Measurements from ENCODE around the gene OMP.
"Not testable (repeated sequence)": the region's sequence is repeated elsewhere in the genome, so short reads cannot be mapped to it uniquely, and the experiment has no call there.

Gene OMP

DNA sequence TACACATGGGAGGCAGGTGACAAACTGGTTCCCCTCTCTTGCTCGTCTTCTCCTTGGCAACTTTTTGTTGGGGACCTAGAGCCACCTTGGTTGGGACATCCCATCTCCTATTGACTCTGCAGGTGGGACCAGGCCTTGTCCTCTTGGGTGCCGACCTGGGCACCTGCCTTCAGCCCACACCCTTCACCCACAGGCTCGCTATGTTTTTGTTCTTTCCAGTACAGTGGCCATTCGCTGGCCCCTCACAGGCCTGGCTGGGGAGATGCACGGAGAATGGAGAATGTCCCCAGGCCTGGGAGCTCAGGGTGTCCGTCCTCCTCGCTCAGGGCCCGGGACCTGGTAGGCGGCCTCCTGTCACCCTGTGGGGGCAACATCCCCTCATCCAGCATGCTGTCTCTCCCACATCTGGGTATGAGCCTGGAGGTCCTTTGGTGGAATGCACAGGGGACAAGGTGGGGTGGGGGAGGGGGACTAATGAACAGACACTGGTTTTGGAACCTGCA, 14.9 kb upstream of the OMP start:
- no peak for DNase-seq (ENCODE audit: low read depth)

GRCh38 chr11:77088236-77089003, 14.2 kb upstream of the OMP start:
- DNase-seq (ENCODE audit: low read depth) = no peak

- no peak for DNase-seq (ENCODE audit: low read depth)
These were observed 13.6 kb upstream of the OMP start for GRCh38 chr11:77089004-77089545.

GRCh38 chr11:77090046-77090372, 12.6 kb upstream of the OMP start:
- no peak for DNase-seq (ENCODE audit: low read depth)

- no peak for DNase-seq (ENCODE audit: low read depth)
These were observed 12.1 kb upstream of the OMP start for GRCh38 chr11:77090373-77091111.

GRCh38 chr11:77091146-77091940, 11.3 kb upstream of the OMP start:
- peak; percentile 41 for DNase-seq (ENCODE audit: low read depth)

DNA sequence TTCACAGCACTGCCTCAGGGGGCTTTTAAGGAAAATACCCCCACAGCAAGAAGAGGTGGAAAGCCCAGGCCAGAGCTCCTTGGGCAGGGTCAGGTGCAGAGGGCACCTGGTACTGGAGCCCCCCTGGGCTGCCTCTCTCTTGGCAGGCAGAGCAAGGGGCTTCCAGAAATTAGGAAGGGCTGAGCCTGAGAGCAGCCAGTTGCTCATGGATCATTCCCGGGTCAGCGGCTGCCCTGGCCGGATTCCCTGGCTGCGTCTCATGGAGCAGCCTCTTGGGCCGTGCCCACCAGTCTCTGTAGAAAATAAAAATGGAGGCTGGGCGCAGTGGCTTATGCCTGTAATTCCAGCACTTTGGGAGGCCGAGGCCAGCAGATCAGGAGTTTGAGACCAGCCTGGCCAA, 10.3 kb upstream of the OMP start:
- no peak for DNase-seq (ENCODE audit: low read depth)

DNA sequence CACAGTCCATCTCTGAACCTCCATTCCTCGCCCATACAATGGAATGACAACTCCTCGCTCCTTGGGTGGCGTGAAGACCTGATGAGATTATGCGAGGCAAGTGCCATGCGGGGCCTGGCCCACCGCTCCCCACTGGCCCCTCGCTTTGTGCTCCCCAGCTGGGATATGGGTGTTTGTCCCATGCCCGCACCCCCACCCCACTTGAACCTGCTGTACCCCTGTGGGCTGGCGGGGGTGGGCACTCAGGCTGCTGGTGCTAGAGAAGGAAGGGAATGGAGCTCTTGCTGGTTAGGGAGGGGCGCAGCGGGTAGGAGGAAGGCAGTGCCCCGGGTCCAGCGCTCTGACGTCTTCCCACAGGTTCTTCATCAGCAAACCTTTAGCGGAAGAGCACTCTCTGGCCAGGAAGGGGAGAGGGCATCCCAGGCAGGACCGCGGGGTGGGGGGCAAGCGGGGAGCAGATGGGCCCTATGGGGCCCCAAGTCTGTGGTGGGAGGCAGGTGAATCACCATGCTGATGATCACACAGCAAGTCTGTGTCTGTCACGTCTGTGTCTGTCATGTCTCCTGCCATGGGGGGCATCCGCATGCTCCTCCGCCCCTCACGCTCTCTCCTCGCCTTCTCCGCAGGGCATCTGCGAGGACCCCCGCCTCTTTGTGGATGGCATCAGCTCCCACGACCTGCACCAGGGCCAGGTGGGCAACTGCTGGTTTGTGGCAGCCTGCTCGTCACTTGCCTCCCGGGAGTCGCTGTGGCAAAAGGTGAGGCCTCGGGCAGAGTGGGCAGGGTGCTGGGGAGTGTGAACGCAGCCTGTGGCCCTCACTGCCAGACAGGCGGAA, 9.4 kb upstream of the OMP start:
- no peak for DNase-seq (ENCODE audit: low read depth)

DNA sequence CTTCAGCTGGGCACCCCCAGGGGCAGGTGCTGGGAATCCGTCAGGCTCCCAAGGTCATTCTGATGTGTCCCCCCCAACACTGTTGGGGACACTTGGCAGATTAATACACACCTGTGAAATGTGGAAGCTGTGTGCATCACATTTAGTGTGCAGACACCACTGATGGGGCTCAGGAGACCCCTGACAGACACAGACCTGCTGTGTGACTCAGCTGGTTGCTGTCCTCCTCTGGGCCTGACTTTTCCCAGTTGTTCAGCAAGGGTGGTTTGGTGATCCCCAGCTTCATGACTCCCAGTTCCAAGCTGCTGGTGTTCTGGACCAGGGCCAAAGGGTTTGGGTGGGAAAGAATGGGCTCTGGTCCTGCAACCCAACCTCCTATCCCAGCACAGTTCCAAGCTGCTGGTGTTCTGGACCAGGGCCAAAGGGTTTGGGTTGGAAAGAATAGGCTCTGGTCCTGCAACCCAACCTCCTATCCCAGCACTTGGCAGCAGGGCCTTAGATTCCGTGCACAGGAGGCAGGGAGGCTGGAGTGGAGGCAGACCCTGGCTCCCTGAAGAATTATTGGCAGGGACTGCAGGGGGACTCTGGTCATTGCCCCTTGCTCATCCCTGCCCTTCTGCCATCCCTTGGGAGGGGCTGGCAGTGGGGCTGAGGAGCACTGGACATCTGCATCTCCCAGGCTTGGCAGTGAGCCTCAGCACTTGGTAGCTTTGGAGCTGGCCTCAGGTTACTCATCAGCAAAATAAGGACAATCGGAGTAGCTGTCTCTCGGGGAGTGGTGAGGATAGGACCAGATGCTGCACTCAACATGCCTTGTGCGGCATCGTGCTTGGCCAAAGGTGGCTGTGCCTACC, 8.4 kb upstream of the OMP start:
- no peak for DNase-seq (ENCODE audit: low read depth)

GRCh38 chr11:77094841-77095365, 7.7 kb upstream of the OMP start:
- no peak for DNase-seq (ENCODE audit: low read depth)

GRCh38 chr11:77095551-77096490, 6.8 kb upstream of the OMP start:
- DNase-seq (ENCODE audit: low read depth) = no peak

DNA sequence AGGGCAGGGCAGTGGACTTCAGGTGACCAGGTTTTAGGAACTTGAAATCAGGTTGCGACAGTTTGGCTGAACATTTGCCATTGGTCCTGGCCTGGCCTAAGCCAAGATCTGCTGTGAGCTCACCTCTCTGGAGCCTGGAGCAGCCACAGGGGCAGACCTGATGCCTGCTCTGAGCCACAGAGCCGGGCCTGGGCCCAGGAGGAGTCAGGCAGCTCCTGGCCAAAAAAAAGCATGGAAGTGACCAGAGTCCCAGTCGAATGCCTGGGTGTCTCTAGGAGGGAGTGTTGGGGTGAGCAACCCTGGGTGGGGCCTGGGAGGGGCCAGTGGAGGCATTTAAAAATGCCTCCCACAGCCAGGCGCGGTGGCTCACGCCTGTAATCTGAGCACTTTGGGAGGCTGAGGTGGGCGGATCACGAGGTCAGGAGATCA, 6.0 kb upstream of the OMP start:
- DNase-seq (ENCODE audit: low read depth) = no peak

DNA sequence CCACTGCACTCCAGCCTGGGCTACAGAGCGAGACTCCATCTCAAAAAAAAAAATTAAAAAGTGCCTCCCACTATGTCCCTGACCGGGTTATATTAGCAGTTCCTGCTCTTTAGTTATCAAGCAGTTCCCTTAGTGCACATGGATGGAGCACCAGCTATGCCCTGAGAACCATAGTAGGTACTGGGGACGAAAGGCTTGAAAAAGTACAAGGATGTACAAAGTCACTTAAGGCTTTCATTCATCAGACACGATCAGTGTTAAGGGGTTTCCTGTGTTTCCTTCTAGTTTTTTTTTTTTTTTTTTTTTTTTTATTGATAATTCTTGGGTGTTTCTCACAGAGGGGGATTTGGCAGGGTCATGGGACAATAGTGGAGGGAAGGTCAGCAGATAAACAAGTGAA, 5.5 kb upstream of the OMP start:
- DNase-seq (ENCODE audit: low read depth) = not testable (repeated sequence)

DNA sequence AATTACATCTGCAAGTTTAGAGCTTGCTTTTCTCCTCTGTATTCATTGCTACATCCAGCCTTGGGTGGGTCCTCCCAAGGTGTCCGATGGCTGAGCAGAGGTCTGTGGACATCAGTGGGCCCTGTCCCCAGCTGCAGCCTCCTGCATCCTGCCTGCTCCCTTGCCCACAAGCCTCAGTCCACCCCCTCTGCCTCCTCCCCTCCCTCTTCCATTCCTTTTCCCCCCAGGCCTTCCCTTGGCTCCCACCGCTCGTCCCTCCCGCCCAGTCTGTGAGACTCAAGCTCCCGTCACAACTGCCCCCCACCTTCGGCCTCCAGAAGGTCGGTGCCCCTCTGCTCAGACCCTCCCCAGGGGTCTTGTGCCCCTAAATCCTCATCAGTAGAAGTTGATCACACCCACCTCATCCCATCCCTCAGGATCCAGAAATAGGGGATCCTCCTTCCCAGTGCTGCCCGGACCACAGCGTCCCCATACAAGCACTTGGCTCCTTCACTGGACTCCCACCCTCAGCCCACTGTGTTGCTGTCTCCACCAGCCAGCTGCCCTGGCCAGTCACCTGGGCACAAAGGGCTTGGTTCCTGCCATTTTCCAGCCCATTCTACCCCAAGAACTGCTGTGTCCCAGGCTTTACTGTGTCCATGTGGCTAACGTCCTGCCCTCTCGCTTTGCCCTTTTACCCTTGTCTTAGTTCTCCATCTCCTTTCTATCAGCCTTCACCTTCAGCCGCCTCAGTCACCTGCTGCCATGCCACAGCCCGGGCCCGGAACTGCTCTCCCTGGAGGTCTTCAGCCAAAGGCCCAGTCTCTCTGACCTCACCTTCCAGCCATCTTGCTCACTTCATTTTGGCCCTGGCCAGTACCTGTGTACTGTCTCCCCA, 2.2 kb upstream of the OMP start:
- no peak for DNase-seq (ENCODE audit: low read depth)

GRCh38 chr11:77101043-77101537, 1.6 kb upstream of the OMP start:
- no peak for DNase-seq (ENCODE audit: low read depth)

DNA sequence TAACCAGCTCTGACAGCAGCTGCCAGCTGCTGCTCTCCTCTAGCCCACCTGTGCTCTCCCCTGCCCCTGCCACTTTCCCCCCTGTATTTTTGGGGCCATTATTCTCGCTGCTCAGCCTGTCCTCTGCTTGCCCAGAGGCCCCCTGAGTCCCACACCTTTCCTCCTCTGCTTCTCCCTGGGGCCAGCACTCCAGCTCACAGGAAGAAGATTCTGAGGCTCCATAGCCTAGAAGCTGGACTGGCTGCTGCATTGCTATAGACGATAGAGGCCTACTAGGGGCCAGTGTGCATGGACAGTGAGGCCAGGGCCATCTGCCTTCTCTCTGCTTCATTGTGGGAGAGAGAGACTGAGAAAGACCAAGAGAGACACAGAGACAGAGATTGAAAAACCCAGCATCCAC, 679 bp downstream of the OMP start:
- DNase-seq (ENCODE audit: low read depth) = no peak

DNA sequence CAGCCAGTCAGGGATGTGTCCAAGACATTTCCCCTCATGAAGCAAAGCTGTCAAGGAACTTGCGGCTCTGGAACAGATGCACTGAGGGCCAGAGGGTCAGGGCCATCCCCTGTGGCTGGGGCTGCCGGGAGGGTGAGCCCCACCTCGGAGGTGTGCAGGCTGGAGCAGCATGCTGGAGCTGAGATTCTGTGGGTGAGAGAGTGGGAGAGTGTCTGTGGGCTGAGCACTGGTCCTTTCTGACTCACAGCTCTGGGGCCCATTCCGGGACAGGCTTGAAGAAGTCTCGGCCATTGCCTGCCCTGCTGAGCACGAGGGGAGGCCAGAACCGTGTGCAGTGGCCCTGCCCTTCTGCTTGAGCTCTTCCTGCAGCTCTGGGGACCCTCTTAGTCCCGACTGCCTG, 2.1 kb downstream of the OMP start:
- DNase-seq (ENCODE audit: low read depth) = no peak

- DNase-seq (ENCODE audit: low read depth) = no peak
These were observed 3.7 kb downstream of the OMP start for GRCh38 chr11:77106321-77106720.

All from T-helper 22 cell (primary cell).